Keratinocyte (primary cell): Measurements from ENCODE around the gene NINJ2. TPM values are rescaled to one million over a fixed set of nuclear protein-coding genes. Genes with fewer than 3 reads are reported as not detected.

Source experiments
- DNase-seq: peaks from one replicate; pipeline ENCODE4 v3.0.0-alpha.2; 2011; ENCODE audit warnings: low read depth, missing footprints, low spot score
- FAIRE-seq: peaks from 2 replicates; lab custom pipeline; 2011; peaks lifted over from hg19 to GRCh38; lab: Jason Lieb, UNC
- H2AFZ ChIP-seq: 2 replicates; pipeline ENCODE4 v1.6.0; 2012; ENCODE audit warnings: low read length, control low read depth, inconsistent platforms; ENCODE audit not compliant: control insufficient read depth
- H3K27ac ChIP-seq: 2 replicates; pipeline ENCODE4 v1.5.1; 2011; ENCODE audit warnings: low read length; ENCODE audit not compliant: control insufficient read depth, insufficient read depth
- H3K27me3 ChIP-seq: 3 replicates; pipeline ENCODE4 v1.6.0; 2011; ENCODE audit warnings: low read length; ENCODE audit not compliant: control insufficient read depth, insufficient read depth; ENCODE audit errors: extremely low read depth
- H3K36me3 ChIP-seq, 2 experiments: 2 replicates in 1 of 2; 3 replicates in 1 of 2; pipeline ENCODE4 v1.5.1; 2011; ENCODE audit warnings: low read length in 2 of 2, mild to moderate bottlenecking in 1 of 2; ENCODE audit not compliant: control insufficient read depth in 2 of 2, insufficient read depth in 2 of 2; ENCODE audit errors: extremely low read depth in 1 of 2
- H3K4me1 ChIP-seq: 3 replicates; pipeline ENCODE4 v1.5.1; 2011; ENCODE audit warnings: low read length; ENCODE audit not compliant: control insufficient read depth, insufficient read depth; ENCODE audit errors: extremely low read depth
- H3K4me2 ChIP-seq: 3 replicates; pipeline ENCODE4 v1.6.0; 2011; ENCODE audit warnings: low read depth, low read length; ENCODE audit not compliant: control insufficient read depth, insufficient read depth; ENCODE audit errors: extremely low read depth
- H3K4me3 ChIP-seq, 3 experiments: fragments of 200-600 bp in 1 of 3; sonication (generic) in 1 of 3; 2 replicates in 2 of 3; 3 replicates in 1 of 3; pipeline ENCODE4 v1.5.1; 2011 to 2016; ENCODE audit warnings: low read length in 3 of 3, mild to moderate bottlenecking in 3 of 3, control low read depth in 2 of 3, inconsistent platforms in 1 of 3, low read depth in 1 of 3, mixed read lengths in 1 of 3, mixed run types in 1 of 3, moderate library complexity in 1 of 3; ENCODE audit not compliant: control insufficient read depth in 2 of 3, insufficient read depth in 2 of 3; ENCODE audit errors: extremely low read depth in 1 of 3
- H3K79me2 ChIP-seq: 2 replicates; pipeline ENCODE4 v1.6.0; 2012; ENCODE audit warnings: low read length; ENCODE audit not compliant: control insufficient read depth, insufficient read depth
- H3K9ac ChIP-seq: 3 replicates; pipeline ENCODE4 v1.6.0; 2011; ENCODE audit warnings: low read length; ENCODE audit not compliant: control insufficient read depth, insufficient read depth; ENCODE audit errors: extremely low read depth
- H3K9me1 ChIP-seq: 3 replicates; pipeline ENCODE4 v1.6.0; 2011; ENCODE audit warnings: low read length; ENCODE audit not compliant: control insufficient read depth, insufficient read depth; ENCODE audit errors: extremely low read depth
- H3K9me3 ChIP-seq: 2 replicates; pipeline ENCODE4 v1.5.1; 2012; ENCODE audit warnings: low read depth, low read length; ENCODE audit not compliant: control insufficient read depth
- H4K20me1 ChIP-seq: 3 replicates; pipeline ENCODE4 v1.6.0; 2011; ENCODE audit warnings: low read length; ENCODE audit not compliant: control insufficient read depth, insufficient read depth; ENCODE audit errors: extremely low read depth
- EZH2 ChIP-seq: IDR thresholded peaks from one replicate; pipeline ENCODE4 v1.6.1; 2012; ENCODE audit warnings: inconsistent platforms, mild to moderate bottlenecking, low read length, moderate library complexity
- dilution Hi-C: fragments of 300-500 bp; cut with MboI; formaldehyde crosslinking; loops from one replicate; pipeline ENCODE4 v1.7.0; 2020; ENCODE audit warnings: low sequenced_read_pairs; ENCODE audit not compliant: extremely low pct_ligation_motif_present
- polyA plus RNA-seq, 5 experiments: library from polyadenylated mRNA; depleted of rRNA in 3 of 5; stranded (reverse) in 3 of 5; stranded (forward) in 1 of 5; unstranded in 1 of 5; fragments of >200 nt; gene quantifications; 1 replicate in 1 of 5; 2 replicates in 3 of 5; 3 replicates in 1 of 5; pipeline versions ENCODE4 v1.2.1 to v1.2.3, GENCODE V29; 2011 to 2012; ENCODE audit warnings: missing spikeins in 2 of 5, low read depth in 1 of 5, low replicate concordance in 1 of 5
- TF ChIP-seq, protein P1 (sequence below), 3 experiments: IDR thresholded peaks in 1 of 3; conservative IDR thresholded peaks in 1 of 3; optimal IDR thresholded peaks in 1 of 3; 2 replicates in 2 of 3; 3 replicates in 1 of 3; pipeline versions ENCODE3 to v1.5.1; 2011; ENCODE audit warnings: low read length in 3 of 3, mild to moderate bottlenecking in 3 of 3, moderate library complexity in 2 of 3, control low read depth in 1 of 3, inconsistent platforms in 1 of 3; ENCODE audit not compliant: insufficient read depth in 2 of 3; ENCODE audit errors: extremely low read depth in 1 of 3

The NINJ2 gene
- polyA plus RNA-seq, 1 donor (not counting 4 experiments of a cell fraction or from before 2014, with no cell fraction given) = 0.58 TPM

GRCh38 chr12:597926-598568 lies 65.2 kb downstream of the NINJ2 start:
- Histone ChIP-seq H3K4me1 (peaks cover 38% of the 10 kb centered on the region), H3K36me3 (no peaks in the 10 kb centered on the region), H3K4me2 (peak overlapping the region; percentile 65), H3K79me2 (no peaks in the 10 kb centered on the region), H2AFZ (peak overlapping the region; percentile 66), H3K9me3 (no peaks in the 10 kb centered on the region), H3K9me1 (no peaks in the 10 kb centered on the region), H4K20me1 (no peaks in the 10 kb centered on the region), H3K27me3 (no peaks in the 10 kb centered on the region), H3K27ac (peak overlapping the region; percentile 4), H3K9ac (peak overlapping the region; percentile 25), H3K4me3 (no peak overlapping the region)
- TF ChIP-seq EZH2 = no peak
- TF ChIP-seq, protein P1, sequence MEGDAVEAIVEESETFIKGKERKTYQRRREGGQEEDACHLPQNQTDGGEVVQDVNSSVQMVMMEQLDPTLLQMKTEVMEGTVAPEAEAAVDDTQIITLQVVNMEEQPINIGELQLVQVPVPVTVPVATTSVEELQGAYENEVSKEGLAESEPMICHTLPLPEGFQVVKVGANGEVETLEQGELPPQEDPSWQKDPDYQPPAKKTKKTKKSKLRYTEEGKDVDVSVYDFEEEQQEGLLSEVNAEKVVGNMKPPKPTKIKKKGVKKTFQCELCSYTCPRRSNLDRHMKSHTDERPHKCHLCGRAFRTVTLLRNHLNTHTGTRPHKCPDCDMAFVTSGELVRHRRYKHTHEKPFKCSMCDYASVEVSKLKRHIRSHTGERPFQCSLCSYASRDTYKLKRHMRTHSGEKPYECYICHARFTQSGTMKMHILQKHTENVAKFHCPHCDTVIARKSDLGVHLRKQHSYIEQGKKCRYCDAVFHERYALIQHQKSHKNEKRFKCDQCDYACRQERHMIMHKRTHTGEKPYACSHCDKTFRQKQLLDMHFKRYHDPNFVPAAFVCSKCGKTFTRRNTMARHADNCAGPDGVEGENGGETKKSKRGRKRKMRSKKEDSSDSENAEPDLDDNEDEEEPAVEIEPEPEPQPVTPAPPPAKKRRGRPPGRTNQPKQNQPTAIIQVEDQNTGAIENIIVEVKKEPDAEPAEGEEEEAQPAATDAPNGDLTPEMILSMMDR (optimal IDR thresholded peaks at IDR 0.05 in 1 of 3, IDR thresholded peaks at IDR 0.05 in 1 of 3, conservative IDR thresholded peaks at IDR 0.05 in 1 of 3; ENCODE audit: extremely low read depth in 1 of 3, insufficient read depth in 2 of 3, low read length in 3 of 3) = no peak
- dilution Hi-C loops = no loop called here
- DNase-seq (peak; percentile 55), FAIRE-seq (peak; percentile 98)

DNA sequence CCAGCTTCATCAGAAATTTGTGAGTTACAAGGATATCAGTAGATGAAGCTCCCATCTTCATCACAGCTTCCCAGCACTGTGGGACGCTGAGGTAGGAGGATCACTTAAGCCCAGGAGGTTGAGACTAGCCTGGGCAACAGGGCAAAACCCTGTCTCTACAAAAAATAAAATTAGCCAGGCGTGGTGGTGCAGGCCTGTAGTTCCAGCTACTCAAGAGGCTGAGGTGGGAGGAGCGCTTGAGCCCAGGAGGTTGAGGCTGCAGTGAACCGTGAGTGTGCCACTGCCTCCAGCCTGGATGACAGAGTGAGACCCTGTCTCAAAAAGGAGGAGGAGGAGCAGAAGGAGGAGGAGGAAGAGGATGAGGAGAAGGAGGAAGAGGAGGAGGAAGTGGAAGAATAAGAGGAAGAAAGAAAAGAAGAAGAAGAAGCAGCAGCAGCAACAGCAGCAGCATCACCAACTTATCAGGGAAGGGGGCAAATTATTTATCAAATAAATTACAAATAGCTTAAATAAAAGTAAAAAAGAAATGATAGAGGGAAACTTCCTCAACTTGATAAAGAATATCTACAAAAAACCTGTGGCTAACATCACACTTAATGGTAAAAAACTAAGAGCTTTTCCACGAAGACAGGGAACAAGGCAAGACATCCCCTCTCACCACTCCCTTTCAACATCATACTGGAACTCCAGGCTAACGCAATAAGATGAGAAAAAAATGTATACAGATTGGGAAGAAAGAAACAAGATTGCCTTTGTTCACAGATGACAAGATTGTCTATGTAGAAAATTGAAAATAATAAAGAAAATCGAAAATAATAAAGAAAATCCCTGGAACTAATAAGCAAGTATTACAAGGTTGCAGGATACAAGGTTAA lies 69.6 kb downstream of the NINJ2 start:
- H3K4me3 ChIP-seq = no peak overlapping the region
- FAIRE-seq = no peak
- dilution Hi-C loops = no loop called here

More for the DNA sequence above, 69.6 kb downstream of the NINJ2 start:
- Histone ChIP-seq H3K27me3 (no peaks in the 10 kb centered on the region), H2AFZ (no peak overlapping the region), H4K20me1 (no peaks in the 10 kb centered on the region), H3K4me1 (peaks cover 24% of the 10 kb centered on the region), H3K4me2 (no peak overlapping the region), H3K9ac (no peak overlapping the region), H3K36me3 (no peaks in the 10 kb centered on the region), H3K9me3 (no peaks in the 10 kb centered on the region), H3K9me1 (no peaks in the 10 kb centered on the region), H3K79me2 (no peaks in the 10 kb centered on the region), H3K27ac (no peak overlapping the region)
- no peak for DNase-seq
- TF ChIP-seq, protein P1 (optimal IDR thresholded peaks at IDR 0.05 in 1 of 3, IDR thresholded peaks at IDR 0.05 in 1 of 3, conservative IDR thresholded peaks at IDR 0.05 in 1 of 3; ENCODE audit: extremely low read depth in 1 of 3, insufficient read depth in 2 of 3, low read length in 3 of 3) = no peak
- no peak for TF ChIP-seq EZH2
